ENCODE data around the gene FGFR3. TPM values are rescaled to one million over a fixed set of nuclear protein-coding genes. Genes with fewer than 3 reads are reported as not detected.

FGFR3 gene
- total and polyA plus RNA-seq, 9 of the 15 experiments (the other 6 are each of a cell fraction or from before 2014, with no cell fraction given): 1.2 to 60.4 (median 12.7) TPM

GRCh38 chr4:1755297-1755696, 37.8 kb upstream of the FGFR3 start:
- ATAC-seq (no peak), DNase-seq (ENCODE audit: extremely low read depth in 1 of 4, low spot score in 3 of 4) (no peak), FAIRE-seq (no peak)
- Histone ChIP-seq H3K9me1 (ENCODE audit: control insufficient read depth, insufficient read depth, low read length) (peaks cover 5% of the 10 kb centered on the region), H3K4me1 (replicated peaks in 1 of 2; ENCODE audit: control insufficient read depth in 2 of 2, insufficient read depth in 2 of 2, low read length in 2 of 2) (peaks cover 23 to 99% of the 10 kb centered on the region in 2 experiments), H2AFZ (ENCODE audit: low read depth, low read length) (no peak overlapping the region), H3K36me3 (ENCODE audit: control insufficient read depth, insufficient read depth, low read length) (no peaks in the 10 kb centered on the region), H3K9ac (ENCODE audit: insufficient read depth in 1 of 2, low read depth in 2 of 2, low read length in 2 of 2) (no peak overlapping the region; a peak in 1 of 4 replicates), H3K27me3 (ENCODE audit: control insufficient read depth in 2 of 2, insufficient read depth in 2 of 2, low read length in 2 of 2) (no peaks in the 10 kb centered on the region), H3K79me2 (ENCODE audit: control insufficient read depth, insufficient read depth, low read length) (no peaks in the 10 kb centered on the region), H3K9me3 (replicated peaks; ENCODE audit: control insufficient read depth, insufficient read depth, low read depth, low read length) (no peaks in the 10 kb centered on the region), H3K4me3 (no peak overlapping the region), H3K27ac (ENCODE audit: extremely low read depth, low read depth, low read length) (no peak overlapping the region), H3K4me2 (ENCODE audit: insufficient read depth, low read length) (no peak overlapping the region), H4K20me1 (replicated peaks; ENCODE audit: control insufficient read depth, insufficient read depth, low read length) (no peaks in the 10 kb centered on the region)
- ChIA-PET CTCF (ENCODE audit: low intra/inter-chr PET ratio) (no interaction called here), POLR2A (interaction anchor here (0.8 to 1.8 kb wide), 6 partner anchors 13 to 39 kb away, joined by 3 to 7 read pairs (median 4); no protein-coding TSS in a partner anchor)
- TF ChIP-seq ZNF431 (CRISPR knock-in tag; IDR thresholded peaks at IDR 0.05): no peak
- TF ChIP-seq E2F6 (IDR thresholded peaks at IDR 0.05; ENCODE audit: borderline replicate concordance in 1 of 2, extremely low read depth in 1 of 2, insufficient read depth in 1 of 2, insufficient read length in 1 of 2, low read depth in 1 of 2, low read length in 1 of 2, poor library complexity in 1 of 2, severe bottlenecking in 1 of 2): peak in 1 of 2 experiments; percentile 59
- TF ChIP-seq ZFX (CRISPR knock-in tag; IDR thresholded peaks at IDR 0.05): 0 out of 2 replicates have a peak, but pooled peaks have one; percentile 29
- TF ChIP-seq RERE (CRISPR knock-in tag; IDR thresholded peaks at IDR 0.05; ENCODE audit: borderline replicate concordance): 0 out of 2 replicates have a peak, but pooled peaks have one; percentile 30
- intact Hi-C loops (cut with micrococcal nuclease): no loop called here
- in situ Hi-C loops (cut with MboI): no loop called here
- BruUV-seq (replicated peaks): no TSS peak
- WGBS (ENCODE audit: insufficient coverage, low coverage, missing lambda C conversion rate): 46% methylated on average over 15 of the region's 17 CpGs
